ENCODE data around the gene MUL1.
"Not testable (repeated sequence)": the region's sequence is repeated elsewhere in the genome, so short reads cannot be mapped to it uniquely, and the experiment has no call there.

MUL1 gene

DNA sequence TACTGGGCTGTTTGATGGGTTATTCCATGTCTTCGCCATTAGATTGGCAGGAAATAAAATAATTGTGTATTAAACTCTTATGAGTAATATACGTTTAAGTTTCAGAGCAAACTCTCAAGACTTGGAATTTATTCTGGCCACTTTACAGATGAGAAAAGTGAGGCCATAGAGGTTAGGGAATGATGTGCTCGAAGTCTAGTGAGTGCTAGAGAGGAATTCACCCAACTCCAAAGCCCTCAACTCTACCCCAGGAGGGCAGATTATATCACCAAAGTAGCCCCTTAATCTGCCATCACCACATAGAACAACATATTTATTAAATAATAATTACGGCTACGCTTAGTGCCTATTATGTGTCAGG lies 440 bp upstream of the MUL1 start:
- H3K9ac ChIP-seq (ENCODE audit: low read depth, low read length) = no peak overlapping the region
- H3K9me3 ChIP-seq (ENCODE audit: control insufficient read depth, insufficient read depth, low read length) = no peaks in the 10 kb centered on the region
- peaks cover 4% of the 10 kb centered on the region; the same call in 1 of the 2 replicates for H3K27me3 ChIP-seq (ENCODE audit: control insufficient read depth, insufficient read depth, low read length)
- H3K4me3 ChIP-seq (ENCODE audit: low read depth, low read length) = peak overlapping the region; percentile 96
- no peak overlapping the region for H3K27ac ChIP-seq (ENCODE audit: low read depth, low read length)
- H3K4me1 ChIP-seq (ENCODE audit: control insufficient read depth, insufficient read depth, low read length) = no peaks in the 10 kb centered on the region
- peaks cover 2% of the 10 kb centered on the region; the same call in 1 of the 2 replicates for H3K36me3 ChIP-seq (ENCODE audit: control insufficient read depth, insufficient read depth, low read length)

DNA sequence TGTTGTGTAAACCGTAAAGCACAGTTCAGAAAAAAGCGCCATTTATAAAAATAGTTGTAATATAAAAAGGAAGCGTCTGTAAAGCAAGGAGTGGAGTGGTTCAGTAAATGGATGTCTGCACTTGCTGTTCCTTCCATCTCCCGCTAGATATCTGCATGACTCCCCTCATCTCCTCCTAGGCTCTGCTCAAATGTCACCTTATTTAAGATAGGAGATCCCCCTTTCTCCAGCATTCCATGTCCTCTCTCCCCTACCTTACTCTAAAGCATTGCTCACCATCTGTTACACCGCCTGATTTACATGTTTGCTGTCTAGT lies 745 bp downstream of the MUL1 start:
- Histone ChIP-seq H3K27me3 (ENCODE audit: control insufficient read depth, insufficient read depth, low read length) (peaks cover 4% of the 10 kb centered on the region; the same call in 1 of the 2 replicates), H3K36me3 (ENCODE audit: control insufficient read depth, insufficient read depth, low read length) (peaks cover 12% of the 10 kb centered on the region), H3K9ac (ENCODE audit: low read depth, low read length) (peak overlapping the region; percentile 89; the same call in 1 of the 2 replicates), H3K9me3 (ENCODE audit: control insufficient read depth, insufficient read depth, low read length) (no peaks in the 10 kb centered on the region), H3K4me3 (ENCODE audit: low read depth, low read length) (peak overlapping the region; percentile 96), H3K27ac (ENCODE audit: low read depth, low read length) (peak overlapping the region; percentile 79), H3K4me1 (ENCODE audit: control insufficient read depth, insufficient read depth, low read length) (no peaks in the 10 kb centered on the region)

DNA sequence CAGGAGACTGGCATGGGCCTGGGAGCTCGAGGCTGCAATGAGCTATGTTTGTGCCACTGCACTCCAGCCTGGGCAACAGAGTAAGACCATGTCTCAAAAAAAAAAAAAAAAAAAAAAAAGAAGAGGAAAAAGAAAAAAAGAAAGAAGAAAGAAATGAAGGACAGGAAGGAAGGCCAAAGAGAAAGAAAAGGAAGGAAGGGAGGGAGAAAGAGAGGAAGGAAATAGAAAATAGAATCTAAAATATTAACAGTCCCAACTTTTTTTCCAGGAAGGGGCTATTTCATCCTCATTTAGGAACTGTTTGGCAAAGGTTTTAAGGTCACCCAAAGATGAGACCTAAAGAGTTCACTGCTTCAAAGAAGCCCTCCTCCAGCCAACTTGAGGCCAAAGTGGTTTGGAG lies 2.5 kb downstream of the MUL1 start:
- H3K27me3 ChIP-seq (ENCODE audit: control insufficient read depth, insufficient read depth, low read length) = no peaks in the 10 kb centered on the region; the same call in 1 of the 2 replicates
- no peaks in the 10 kb centered on the region for H3K9me3 ChIP-seq (ENCODE audit: control insufficient read depth, insufficient read depth, low read length)
- H3K27ac ChIP-seq (ENCODE audit: low read depth, low read length) = no peak overlapping the region
- no peak overlapping the region for H3K9ac ChIP-seq (ENCODE audit: low read depth, low read length)
- peaks cover 29% of the 10 kb centered on the region for H3K36me3 ChIP-seq (ENCODE audit: control insufficient read depth, insufficient read depth, low read length)
- no peaks in the 10 kb centered on the region for H3K4me1 ChIP-seq (ENCODE audit: control insufficient read depth, insufficient read depth, low read length)
- H3K4me3 ChIP-seq (ENCODE audit: low read depth, low read length) = no peak overlapping the region

DNA sequence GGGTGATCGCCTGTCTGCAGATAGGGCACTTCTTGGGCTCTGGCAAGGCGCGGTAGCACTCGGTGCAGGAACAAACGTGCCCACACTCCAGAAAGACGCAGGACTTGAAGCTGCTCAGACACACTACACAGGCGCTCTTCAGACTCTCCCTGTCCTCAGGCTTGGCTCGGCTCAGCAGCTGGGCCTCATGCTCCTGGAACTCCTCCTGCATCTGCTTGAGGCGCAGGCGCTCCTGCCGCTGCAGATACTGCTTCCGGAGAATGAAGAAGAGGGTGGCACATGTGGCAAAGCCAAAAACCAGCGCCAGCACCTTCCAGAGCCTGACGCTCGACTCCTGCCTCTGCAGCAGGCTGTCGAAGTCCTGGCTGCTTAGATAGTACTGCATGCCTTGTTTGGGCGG lies 7.2 kb downstream of the MUL1 start:
- peaks cover 51% of the 10 kb centered on the region for H3K36me3 ChIP-seq (ENCODE audit: control insufficient read depth, insufficient read depth, low read length)
- H3K9me3 ChIP-seq (ENCODE audit: control insufficient read depth, insufficient read depth, low read length) = no peaks in the 10 kb centered on the region
- no peaks in the 10 kb centered on the region for H3K4me1 ChIP-seq (ENCODE audit: control insufficient read depth, insufficient read depth, low read length)
- no peak overlapping the region for H3K27ac ChIP-seq (ENCODE audit: low read depth, low read length)
- H3K4me3 ChIP-seq (ENCODE audit: low read depth, low read length) = no peak overlapping the region
- H3K9ac ChIP-seq (ENCODE audit: low read depth, low read length) = no peak overlapping the region
- no peaks in the 10 kb centered on the region for H3K27me3 ChIP-seq (ENCODE audit: control insufficient read depth, insufficient read depth, low read length)

DNA sequence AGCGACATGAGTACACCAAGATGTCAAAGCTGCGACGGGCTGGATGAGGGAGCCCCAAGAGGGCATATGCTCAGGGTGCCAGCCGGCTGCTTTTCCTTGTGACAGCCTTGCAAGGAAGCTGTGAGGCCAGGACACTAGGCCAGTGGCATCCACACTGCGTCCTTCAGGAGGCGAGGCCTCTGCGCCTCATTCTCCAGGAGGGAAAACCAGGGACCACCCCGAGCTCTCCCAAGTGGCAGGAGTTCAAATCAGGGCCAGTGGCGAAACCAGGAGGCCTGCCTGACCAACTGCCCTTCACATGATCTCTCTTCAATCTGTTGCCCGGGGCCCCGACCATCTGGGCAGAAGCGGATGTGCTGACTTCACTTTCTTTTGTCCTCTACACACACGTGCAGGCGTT lies 8.2 kb downstream of the MUL1 start:
- peaks cover 1% of the 10 kb centered on the region; the same call in 1 of the 2 replicates for H3K4me1 ChIP-seq (ENCODE audit: control insufficient read depth, insufficient read depth, low read length)
- H3K4me3 ChIP-seq (ENCODE audit: low read depth, low read length) = no peak overlapping the region
- H3K36me3 ChIP-seq (ENCODE audit: control insufficient read depth, insufficient read depth, low read length) = peaks cover 51% of the 10 kb centered on the region
- H3K27ac ChIP-seq (ENCODE audit: low read depth, low read length) = no peak overlapping the region
- no peaks in the 10 kb centered on the region for H3K9me3 ChIP-seq (ENCODE audit: control insufficient read depth, insufficient read depth, low read length)
- H3K27me3 ChIP-seq (ENCODE audit: control insufficient read depth, insufficient read depth, low read length) = no peaks in the 10 kb centered on the region
- H3K9ac ChIP-seq (ENCODE audit: low read depth, low read length) = no peak overlapping the region

DNA sequence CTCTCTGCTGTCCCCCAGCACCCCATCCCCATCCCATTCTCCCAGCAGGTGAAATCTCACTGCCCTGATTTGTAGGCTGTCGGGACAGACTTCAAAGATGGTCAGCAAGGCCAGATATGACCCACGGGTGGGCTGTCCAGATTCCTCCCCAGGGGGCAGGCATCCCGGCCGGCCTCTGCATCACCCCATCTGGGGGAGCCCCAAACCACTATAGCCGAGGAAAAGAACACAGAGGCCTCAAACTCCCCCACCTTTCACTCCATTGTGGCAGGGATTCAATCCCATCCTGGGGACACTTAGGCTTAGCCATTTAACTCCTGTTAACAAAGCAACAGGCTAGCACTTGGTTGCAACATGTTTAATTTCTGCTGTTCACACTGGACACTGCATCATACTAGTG lies 8.8 kb downstream of the MUL1 start:
- no peaks in the 10 kb centered on the region for H3K9me3 ChIP-seq (ENCODE audit: control insufficient read depth, insufficient read depth, low read length)
- no peaks in the 10 kb centered on the region for H3K27me3 ChIP-seq (ENCODE audit: control insufficient read depth, insufficient read depth, low read length)
- no peak overlapping the region for H3K27ac ChIP-seq (ENCODE audit: low read depth, low read length)
- H3K4me3 ChIP-seq (ENCODE audit: low read depth, low read length) = no peak overlapping the region
- H3K4me1 ChIP-seq (ENCODE audit: control insufficient read depth, insufficient read depth, low read length) = peaks cover 6% of the 10 kb centered on the region; the same call in 1 of the 2 replicates
- H3K36me3 ChIP-seq (ENCODE audit: control insufficient read depth, insufficient read depth, low read length) = peaks cover 51% of the 10 kb centered on the region
- H3K9ac ChIP-seq (ENCODE audit: low read depth, low read length) = no peak overlapping the region

DNA sequence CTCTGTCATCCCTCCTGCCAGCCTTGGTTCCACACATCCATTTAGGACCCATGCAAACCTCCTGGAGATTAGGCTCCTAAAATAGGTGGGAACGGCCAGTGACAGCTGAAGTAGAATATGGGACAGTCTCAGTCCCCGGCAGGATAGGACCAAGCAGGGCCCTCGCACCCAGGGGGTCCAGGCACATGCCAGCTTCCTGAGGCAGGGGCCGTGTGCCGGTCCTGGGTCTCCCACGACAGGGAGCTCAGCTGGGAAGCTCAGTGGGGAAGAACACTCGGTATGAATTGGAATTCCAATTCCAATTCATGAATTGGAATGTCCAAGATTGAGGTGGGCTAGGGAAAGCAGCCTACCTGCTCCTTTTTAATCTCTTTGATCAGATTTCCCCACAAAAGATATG lies 9.8 kb downstream of the MUL1 start:
- H3K9ac ChIP-seq (ENCODE audit: low read depth, low read length) = no peak overlapping the region
- H3K27me3 ChIP-seq (ENCODE audit: control insufficient read depth, insufficient read depth, low read length) = no peaks in the 10 kb centered on the region
- H3K27ac ChIP-seq (ENCODE audit: low read depth, low read length) = no peak overlapping the region
- peaks cover 45% of the 10 kb centered on the region for H3K36me3 ChIP-seq (ENCODE audit: control insufficient read depth, insufficient read depth, low read length)
- H3K4me3 ChIP-seq (ENCODE audit: low read depth, low read length) = no peak overlapping the region
- H3K9me3 ChIP-seq (ENCODE audit: control insufficient read depth, insufficient read depth, low read length) = no peaks in the 10 kb centered on the region
- H3K4me1 ChIP-seq (ENCODE audit: control insufficient read depth, insufficient read depth, low read length) = peaks cover 8% of the 10 kb centered on the region; the same call in 1 of the 2 replicates

DNA sequence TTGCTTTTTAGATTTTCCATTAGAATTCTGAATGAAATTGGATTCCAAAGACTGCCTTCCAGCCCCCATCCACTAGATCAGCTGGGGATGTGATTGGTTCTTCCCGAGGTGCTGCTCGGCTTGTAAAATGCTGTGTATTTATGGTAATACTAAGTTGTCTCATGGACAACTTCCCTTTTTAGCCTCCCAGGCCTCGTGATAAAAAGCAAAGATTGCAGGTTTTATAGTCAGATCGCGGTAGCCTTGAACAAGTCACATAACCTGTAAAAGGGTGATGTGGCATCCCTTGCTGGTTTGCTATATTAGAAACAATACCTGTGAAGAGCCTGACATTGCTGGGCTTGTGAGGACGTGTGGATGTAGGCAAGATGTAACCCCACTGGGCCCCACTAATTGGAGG lies 10.4 kb downstream of the MUL1 start:
- H3K27me3 ChIP-seq (ENCODE audit: control insufficient read depth, insufficient read depth, low read length) = no peaks in the 10 kb centered on the region
- no peak overlapping the region for H3K9ac ChIP-seq (ENCODE audit: low read depth, low read length)
- H3K4me1 ChIP-seq (ENCODE audit: control insufficient read depth, insufficient read depth, low read length) = peaks cover 8% of the 10 kb centered on the region; the same call in 1 of the 2 replicates
- H3K4me3 ChIP-seq (ENCODE audit: low read depth, low read length) = no peak overlapping the region
- no peak overlapping the region for H3K27ac ChIP-seq (ENCODE audit: low read depth, low read length)
- H3K9me3 ChIP-seq (ENCODE audit: control insufficient read depth, insufficient read depth, low read length) = no peaks in the 10 kb centered on the region
- H3K36me3 ChIP-seq (ENCODE audit: control insufficient read depth, insufficient read depth, low read length) = peaks cover 41% of the 10 kb centered on the region

DNA sequence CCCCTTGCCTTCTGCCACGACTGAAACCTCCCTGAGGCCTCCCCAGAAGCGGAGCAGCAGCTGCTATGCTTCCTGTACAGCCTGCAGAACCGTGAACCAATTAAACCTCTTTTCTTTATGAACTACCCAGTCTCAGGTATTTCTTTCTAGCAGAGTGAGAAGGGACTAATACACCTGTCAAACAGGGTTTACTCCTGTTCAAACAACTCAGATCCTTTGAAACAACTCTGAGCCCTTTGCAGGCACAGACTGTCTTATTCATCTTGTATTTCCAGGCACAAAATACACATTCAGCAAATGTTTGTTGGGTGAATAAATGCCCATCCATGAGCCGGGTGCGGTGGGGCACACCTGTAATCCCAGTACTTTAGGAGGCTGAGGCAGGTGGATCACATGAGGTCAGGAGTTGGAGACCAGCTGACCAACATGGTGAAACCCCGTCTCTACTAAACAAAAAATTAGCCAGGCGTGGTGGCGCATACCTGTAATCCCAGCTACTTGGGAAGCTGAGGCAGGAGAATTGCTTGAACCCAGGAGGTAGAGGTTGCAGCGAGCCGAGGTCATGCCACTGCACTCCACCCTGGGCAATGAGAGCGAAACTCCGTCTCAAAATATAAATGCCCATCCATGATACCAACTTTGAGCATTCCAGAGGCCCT lies 11.1 kb downstream of the MUL1 start:
- not testable (repeated sequence) for H3K4me3 ChIP-seq (ENCODE audit: low read depth, low read length); H3K27ac ChIP-seq (ENCODE audit: low read depth, low read length); H3K27me3 ChIP-seq (ENCODE audit: control insufficient read depth, insufficient read depth, low read length); H3K4me1 ChIP-seq (ENCODE audit: control insufficient read depth, insufficient read depth, low read length); H3K9ac ChIP-seq (ENCODE audit: low read depth, low read length); H3K9me3 ChIP-seq (ENCODE audit: control insufficient read depth, insufficient read depth, low read length)
- H3K36me3 ChIP-seq (ENCODE audit: control insufficient read depth, insufficient read depth, low read length) = peaks cover 35% of the 10 kb centered on the region

DNA sequence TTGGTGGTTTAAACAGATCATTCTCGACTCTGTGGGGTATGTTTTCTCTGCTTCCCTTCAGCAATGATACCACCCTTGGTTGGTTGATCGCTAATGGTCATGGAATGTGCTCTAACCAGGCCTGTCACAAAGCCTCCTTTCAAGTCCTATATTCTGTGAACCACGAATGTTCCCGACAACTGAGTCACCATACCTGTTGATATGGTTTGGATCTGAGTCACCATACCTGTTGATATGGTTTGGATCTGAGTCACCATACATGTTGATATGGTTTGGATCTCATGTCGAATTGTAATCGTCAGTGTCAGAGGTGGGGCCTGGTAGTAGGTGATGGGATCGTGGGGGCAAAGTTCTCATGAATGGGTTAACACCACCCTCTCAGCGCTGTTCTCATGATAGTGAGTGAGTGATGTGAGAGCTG lies 11.7 kb downstream of the MUL1 start:
- H3K4me3 ChIP-seq (ENCODE audit: low read depth, low read length) = no peak overlapping the region
- H3K4me1 ChIP-seq (ENCODE audit: control insufficient read depth, insufficient read depth, low read length) = peaks cover 8% of the 10 kb centered on the region; the same call in 1 of the 2 replicates
- H3K27ac ChIP-seq (ENCODE audit: low read depth, low read length) = no peak overlapping the region
- no peak overlapping the region for H3K9ac ChIP-seq (ENCODE audit: low read depth, low read length)
- no peaks in the 10 kb centered on the region for H3K9me3 ChIP-seq (ENCODE audit: control insufficient read depth, insufficient read depth, low read length)
- H3K27me3 ChIP-seq (ENCODE audit: control insufficient read depth, insufficient read depth, low read length) = no peaks in the 10 kb centered on the region
- peaks cover 29% of the 10 kb centered on the region for H3K36me3 ChIP-seq (ENCODE audit: control insufficient read depth, insufficient read depth, low read length)

DNA sequence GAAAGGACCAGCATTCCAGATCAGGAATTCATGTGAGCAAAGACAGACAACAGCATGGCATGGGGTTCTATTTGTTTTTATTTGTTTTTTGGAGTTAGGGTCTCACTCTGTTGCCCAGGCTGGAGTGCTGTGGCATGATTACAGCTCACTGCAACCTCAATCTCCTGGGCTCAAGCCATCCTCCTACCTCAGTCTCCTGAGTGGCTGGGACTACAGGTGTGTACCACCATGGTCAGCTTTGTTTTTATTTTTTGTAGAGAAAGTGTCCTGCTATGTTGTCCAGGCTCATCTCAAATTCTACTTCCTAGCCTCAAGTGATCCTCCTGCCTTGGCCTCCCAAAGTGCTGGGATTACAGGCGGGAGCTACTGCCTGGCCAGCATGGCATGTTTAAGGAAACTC lies 12.3 kb downstream of the MUL1 start:
- H3K36me3 ChIP-seq (ENCODE audit: control insufficient read depth, insufficient read depth, low read length) = peaks cover 23% of the 10 kb centered on the region
- no peak overlapping the region for H3K9ac ChIP-seq (ENCODE audit: low read depth, low read length)
- no peak overlapping the region for H3K27ac ChIP-seq (ENCODE audit: low read depth, low read length)
- H3K9me3 ChIP-seq (ENCODE audit: control insufficient read depth, insufficient read depth, low read length) = no peaks in the 10 kb centered on the region
- H3K4me1 ChIP-seq (ENCODE audit: control insufficient read depth, insufficient read depth, low read length) = peaks cover 8% of the 10 kb centered on the region; the same call in 1 of the 2 replicates
- H3K27me3 ChIP-seq (ENCODE audit: control insufficient read depth, insufficient read depth, low read length) = no peaks in the 10 kb centered on the region
- no peak overlapping the region for H3K4me3 ChIP-seq (ENCODE audit: low read depth, low read length)
